ENCODE results near the gene FRS2.

DNA sequence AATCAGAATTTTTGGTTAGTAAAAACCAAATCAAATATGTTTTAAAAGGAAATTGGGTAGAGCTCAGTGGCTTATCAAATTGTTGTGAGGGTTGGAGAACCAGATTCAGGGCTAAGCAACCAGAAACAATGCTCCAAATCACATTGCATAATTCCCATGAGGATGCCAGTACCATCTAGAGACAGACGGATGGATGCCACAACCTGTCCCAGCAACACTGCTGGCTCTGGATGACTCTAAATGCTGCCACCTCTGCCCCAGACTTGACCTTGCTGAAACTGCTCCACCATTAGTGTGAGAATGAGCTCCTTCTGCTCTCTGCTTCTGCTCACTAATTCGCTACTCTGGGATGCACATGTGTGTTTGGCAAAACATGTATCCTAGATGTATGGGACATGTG lies 43.9 kb downstream of the FRS2 start:
- TF ChIP-seq POLR2AphosphoS5 (IDR thresholded peaks at IDR 0.05; ENCODE audit: low read depth, low read length) (no peak), POLR2A (IDR thresholded peaks at IDR 0.05; ENCODE audit: low read depth, low read length) (no peak)

Data from GM12892 (cell line).